PC-9 (cell line): Measurements from ENCODE around the gene PTGFRN. TPM values are rescaled to one million over a fixed set of nuclear protein-coding genes. Genes with fewer than 3 reads are reported as not detected.

Experiments used
- BruUV-seq: library from RNA; stranded (reverse); fragments of 400-500 nt; replicated peaks from 2 replicates; lab custom pipeline; 2021; lab: Mats Ljungman, UMichigan
- CTCF ChIA-PET: fragments of 300-600 bp; sonication (Branson Sonifier 250); formaldehyde crosslinking; loops from one replicate; lab custom pipeline; 2022; ENCODE audit warnings: antibody characterized with exemption; lab: Charles Lee
- POLR2A ChIA-PET: fragments of 300-600 bp; sonication (Branson Sonifier 250); formaldehyde crosslinking; loops from one replicate; lab custom pipeline; 2022; ENCODE audit warnings: antibody characterized with exemption; ENCODE audit not compliant: unreplicated experiment; lab: Charles Lee
- DNase-seq, 2 experiments: peaks; one replicate each; pipeline versions ENCODE4 v3.0.0 to v3.0.0-alpha.2; 2015 to 2022; ENCODE audit warnings: mixed read lengths in 1 of 2
- H2AFZ ChIP-seq: fragments of 200-600 bp; sonication (generic); 2 replicates; pipeline ENCODE4 v1.8.1; 2017; ENCODE audit warnings: antibody characterized with exemption
- H3F3A ChIP-seq: fragments of 200-600 bp; sonication (generic); 2 replicates; pipeline ENCODE4 v1.8.1; 2017; ENCODE audit warnings: antibody characterized with exemption, mild to moderate bottlenecking, low read depth; ENCODE audit not compliant: insufficient read depth
- H3K27ac ChIP-seq: fragments of 200-600 bp; sonication (generic); 2 replicates; pipeline ENCODE4 v1.6.1; 2016; ENCODE audit warnings: mixed run types
- H3K27me3 ChIP-seq: fragments of 200-600 bp; sonication (generic); 2 replicates; pipeline ENCODE4 v1.6.1; 2016; ENCODE audit warnings: low read depth, mixed run types; ENCODE audit not compliant: insufficient read depth
- H3K36me3 ChIP-seq: fragments of 200-600 bp; sonication (generic); 2 replicates; pipeline ENCODE4 v1.6.1; 2016; ENCODE audit warnings: low read depth, mixed run types
- H3K4me1 ChIP-seq: fragments of 200-600 bp; sonication (generic); replicated peaks from 2 replicates; pipeline ENCODE4 v1.6.1; 2016; ENCODE audit warnings: mixed run types; ENCODE audit not compliant: insufficient read depth
- H3K4me2 ChIP-seq: fragments of 200-600 bp; sonication (generic); 2 replicates; pipeline ENCODE4 v1.6.1; 2017; ENCODE audit warnings: mixed run types
- H3K4me3 ChIP-seq: fragments of 200-600 bp; sonication (generic); 2 replicates; pipeline ENCODE4 v1.6.1; 2016; ENCODE audit warnings: mixed run types
- H3K79me2 ChIP-seq: fragments of 200-600 bp; sonication (generic); 2 replicates; pipeline ENCODE4 v1.6.1; 2017; ENCODE audit warnings: low read depth, mixed run types
- H3K9me2 ChIP-seq: fragments of 200-600 bp; sonication (generic); 2 replicates; pipeline ENCODE4 v1.8.1; 2017; ENCODE audit warnings: mild to moderate bottlenecking; ENCODE audit not compliant: insufficient read depth
- H3K9me3 ChIP-seq: fragments of 200-600 bp; sonication (generic); 2 replicates; pipeline ENCODE4 v1.8.1; 2016; ENCODE audit warnings: low read depth; ENCODE audit not compliant: insufficient read depth
- H4K20me1 ChIP-seq: fragments of 200-600 bp; sonication (generic); 2 replicates; pipeline ENCODE4 v1.8.1; 2017; ENCODE audit not compliant: insufficient read depth
- EZH2 ChIP-seq: fragments of 200-600 bp; sonication (generic); IDR thresholded peaks from 2 replicates; pipeline ENCODE4 v1.8.0; 2017; ENCODE audit warnings: antibody characterized with exemption, low read depth
- intact Hi-C: fragments of 100-400 bp; cut with micrococcal nuclease; formaldehyde crosslinking; loops from one replicate; pipeline ENCODE4 v1.10.0; 2022; ENCODE audit not compliant: unreplicated experiment
- total RNA-seq: library from RNA; stranded (reverse); gene quantifications from 2 replicates; pipeline ENCODE4 v1.2.3, GENCODE V29; 2021
- TF ChIP-seq, protein P1 (sequence below): fragments of 200-600 bp; sonication (generic); conservative IDR thresholded peaks from 2 replicates; pipeline ENCODE4 v1.6.1; 2017; ENCODE audit warnings: mixed run types, antibody characterized with exemption, mild to moderate bottlenecking, moderate library complexity

The PTGFRN gene
- total RNA-seq, 1 experiment from 2014 or later, result 87.3 TPM

DNA sequence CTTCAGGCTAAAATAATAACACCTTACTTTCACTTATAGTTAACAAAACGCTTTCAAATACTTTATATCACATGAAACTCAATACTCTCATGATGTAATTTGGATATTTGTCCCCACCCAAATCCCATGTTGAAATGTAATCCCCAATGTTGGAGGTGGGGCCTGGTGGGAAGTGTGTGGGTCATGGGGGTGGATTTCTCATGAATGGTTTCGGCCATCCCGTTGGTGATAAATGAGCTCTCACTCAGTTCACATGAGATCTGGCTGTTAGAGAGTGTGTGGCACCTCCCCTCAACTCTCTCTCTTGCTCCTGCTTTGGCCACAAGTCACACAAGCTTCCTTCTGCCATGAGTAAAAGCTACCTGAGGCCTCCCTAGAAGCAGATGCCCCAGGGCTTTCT lies 22.5 kb upstream of the PTGFRN start:
- 0 out of 2 replicates have a peak, but pooled peaks cover 4% of the 10 kb centered on the region for H3K9me3 ChIP-seq
- H3F3A ChIP-seq, result no peaks in the 10 kb centered on the region
- H3K27ac ChIP-seq, result no peak overlapping the region
- no TSS peak for BruUV-seq
- H4K20me1 ChIP-seq, result no peaks in the 10 kb centered on the region
- CTCF ChIA-PET, result no interaction called here
- no peak for DNase-seq
- no peaks in the 10 kb centered on the region for H3K9me2 ChIP-seq
- POLR2A ChIA-PET, result no interaction called here
- no peaks in the 10 kb centered on the region for H3K36me3 ChIP-seq
- intact Hi-C loops, result no loop called here
- H2AFZ ChIP-seq, result no peak overlapping the region
- TF ChIP-seq, protein P1, sequence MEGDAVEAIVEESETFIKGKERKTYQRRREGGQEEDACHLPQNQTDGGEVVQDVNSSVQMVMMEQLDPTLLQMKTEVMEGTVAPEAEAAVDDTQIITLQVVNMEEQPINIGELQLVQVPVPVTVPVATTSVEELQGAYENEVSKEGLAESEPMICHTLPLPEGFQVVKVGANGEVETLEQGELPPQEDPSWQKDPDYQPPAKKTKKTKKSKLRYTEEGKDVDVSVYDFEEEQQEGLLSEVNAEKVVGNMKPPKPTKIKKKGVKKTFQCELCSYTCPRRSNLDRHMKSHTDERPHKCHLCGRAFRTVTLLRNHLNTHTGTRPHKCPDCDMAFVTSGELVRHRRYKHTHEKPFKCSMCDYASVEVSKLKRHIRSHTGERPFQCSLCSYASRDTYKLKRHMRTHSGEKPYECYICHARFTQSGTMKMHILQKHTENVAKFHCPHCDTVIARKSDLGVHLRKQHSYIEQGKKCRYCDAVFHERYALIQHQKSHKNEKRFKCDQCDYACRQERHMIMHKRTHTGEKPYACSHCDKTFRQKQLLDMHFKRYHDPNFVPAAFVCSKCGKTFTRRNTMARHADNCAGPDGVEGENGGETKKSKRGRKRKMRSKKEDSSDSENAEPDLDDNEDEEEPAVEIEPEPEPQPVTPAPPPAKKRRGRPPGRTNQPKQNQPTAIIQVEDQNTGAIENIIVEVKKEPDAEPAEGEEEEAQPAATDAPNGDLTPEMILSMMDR, result no peak
- H3K4me2 ChIP-seq, result no peak overlapping the region
- H3K27me3 ChIP-seq, result no peaks in the 10 kb centered on the region
- H3K4me3 ChIP-seq, result no peak overlapping the region
- no peaks in the 10 kb centered on the region for H3K4me1 ChIP-seq
- no peaks in the 10 kb centered on the region for H3K79me2 ChIP-seq

GRCh38 chr1:116889380-116889779 lies 20.3 kb upstream of the PTGFRN start:
- Histone ChIP-seq H3K4me1 (no peaks in the 10 kb centered on the region), H3K4me2 (no peak overlapping the region), H3F3A (no peaks in the 10 kb centered on the region), H3K36me3 (no peaks in the 10 kb centered on the region), H4K20me1 (no peaks in the 10 kb centered on the region), H3K4me3 (no peak overlapping the region), H3K79me2 (no peaks in the 10 kb centered on the region), H3K9me3 (peaks cover 8% of the 10 kb centered on the region; the same call in 1 of the 2 replicates), H3K9me2 (no peaks in the 10 kb centered on the region), H3K27ac (no peak overlapping the region), H3K27me3 (no peaks in the 10 kb centered on the region), H2AFZ (no peak overlapping the region)
- no peak for TF ChIP-seq EZH2
- TF ChIP-seq, protein P1, result no peak
- POLR2A ChIA-PET, result no interaction called here
- no peak for DNase-seq
- intact Hi-C loops, result no loop called here
- no TSS peak for BruUV-seq
- CTCF ChIA-PET, result interaction anchor here (0.7 kb wide), 1 partner anchor 9 kb away, joined by 3 read pairs; no protein-coding TSS in a partner anchor

GRCh38 chr1:116891396-116892079 lies 18.2 kb upstream of the PTGFRN start:
- no peak for DNase-seq
- H3F3A ChIP-seq, result no peaks in the 10 kb centered on the region
- peaks cover 20% of the 10 kb centered on the region for H3K9me3 ChIP-seq
- no peaks in the 10 kb centered on the region for H3K27me3 ChIP-seq
- H4K20me1 ChIP-seq, result no peaks in the 10 kb centered on the region
- intact Hi-C loops, result no loop called here
- CTCF ChIA-PET, result no interaction called here
- TF ChIP-seq EZH2, result no peak
- TF ChIP-seq, protein P1, result no peak
- H3K27ac ChIP-seq, result no peak overlapping the region
- POLR2A ChIA-PET, result interaction anchor here (0.7 kb wide), 1 partner anchor 470 kb away, joined by 6 read pairs; no protein-coding TSS in a partner anchor
- no peak overlapping the region for H3K4me2 ChIP-seq
- no peaks in the 10 kb centered on the region for H3K9me2 ChIP-seq
- H3K36me3 ChIP-seq, result no peaks in the 10 kb centered on the region
- no peak overlapping the region for H2AFZ ChIP-seq
- H3K79me2 ChIP-seq, result no peaks in the 10 kb centered on the region
- no peak overlapping the region for H3K4me3 ChIP-seq
- no TSS peak for BruUV-seq
- no peaks in the 10 kb centered on the region for H3K4me1 ChIP-seq
